ENCODE measurements around the gene ESYT1.

ESYT1 gene

GRCh38 chr12:56189918-56190694 lies 62.0 kb downstream of the ESYT1 start:
- TF ChIP-seq CTCF (IDR thresholded peaks at IDR 0.05; ENCODE audit: borderline replicate concordance, control extremely low read depth, extremely low read depth, insufficient read depth, missing control alignments): no peak
- in situ Hi-C loops (cut with MboI; ENCODE audit: low sequenced_read_pairs, unreplicated experiment): no loop called here

GRCh38 chr12:56190695-56191155 lies 62.7 kb downstream of the ESYT1 start:
- DNase-seq (ENCODE audit: low spot score): no peak
- in situ Hi-C loops (cut with MboI; ENCODE audit: low sequenced_read_pairs, unreplicated experiment): no loop called here
- no peak for TF ChIP-seq CTCF (IDR thresholded peaks at IDR 0.05; ENCODE audit: borderline replicate concordance, control extremely low read depth, extremely low read depth, insufficient read depth, missing control alignments)

More at GRCh38 chr12:56189918-56190694, 62.0 kb downstream of the ESYT1 start:
- peak; percentile 76 for DNase-seq (ENCODE audit: low spot score)

DNA sequence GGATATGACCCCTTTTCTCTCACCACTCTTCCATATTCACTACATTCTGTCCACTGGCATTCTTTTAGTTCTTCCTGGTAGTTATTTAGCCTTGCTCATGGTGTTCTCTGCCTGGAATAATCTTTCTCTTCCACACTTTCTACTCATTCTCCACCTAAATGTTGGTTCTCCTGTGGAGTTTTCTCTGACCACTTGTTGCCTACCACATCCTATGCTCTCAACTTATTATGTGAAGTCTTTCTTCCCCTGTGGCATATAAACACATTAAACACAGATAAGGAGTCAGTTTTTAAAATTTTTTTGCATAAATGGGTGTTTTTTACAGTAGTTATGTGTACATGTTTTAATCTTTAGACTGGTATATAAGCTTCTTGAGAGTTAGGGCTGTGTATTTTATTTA lies 64.5 kb downstream of the ESYT1 start:
- no peak for TF ChIP-seq CTCF (IDR thresholded peaks at IDR 0.05; ENCODE audit: borderline replicate concordance, control extremely low read depth, extremely low read depth, insufficient read depth, missing control alignments)
- DNase-seq (ENCODE audit: low spot score): no peak
- in situ Hi-C loops (cut with MboI; ENCODE audit: low sequenced_read_pairs, unreplicated experiment): no loop called here

DNA sequence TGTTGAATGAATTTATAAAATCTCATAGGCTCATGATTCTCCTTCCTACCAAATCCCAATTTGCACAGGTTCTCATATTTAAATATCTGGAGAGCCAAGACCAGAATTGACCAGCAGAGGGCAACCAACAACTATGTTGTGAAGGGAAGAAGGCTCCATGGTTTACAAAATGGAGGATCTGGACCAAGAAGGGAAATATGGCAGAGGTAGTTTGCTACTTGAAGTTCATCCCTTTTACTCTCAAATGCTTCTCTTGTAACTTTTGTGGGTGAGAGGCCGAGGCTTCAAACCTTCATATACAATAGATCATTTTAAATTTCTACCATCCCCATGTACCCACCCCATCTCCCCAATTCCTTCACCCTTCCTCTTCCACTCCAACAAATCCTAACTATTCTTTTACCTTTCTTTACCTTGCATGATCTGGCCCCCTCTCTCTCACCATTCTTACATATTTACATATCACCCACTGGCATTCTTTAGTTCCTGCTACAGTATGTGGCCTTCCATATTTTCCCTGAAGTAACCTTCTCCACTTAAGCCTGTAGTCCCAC lies 65.0 kb downstream of the ESYT1 start:
- in situ Hi-C loops (cut with MboI; ENCODE audit: low sequenced_read_pairs, unreplicated experiment): no loop called here
- peak; percentile 82 for DNase-seq (ENCODE audit: low spot score)
- peak; percentile 60 for TF ChIP-seq CTCF (IDR thresholded peaks at IDR 0.05; ENCODE audit: borderline replicate concordance, control extremely low read depth, extremely low read depth, insufficient read depth, missing control alignments)

Data from GM13976 (cell line).